Activated naive CD8-positive, alpha-beta T cell (primary cell): ENCODE data around the gene DUSP1.

ENCODE experiments used
- H3K27ac Mint-ChIP-seq: one replicate; pipeline ENCODE4 v1.8.0; 2021; ENCODE audit warnings: mixed read lengths
- H3K27me3 Mint-ChIP-seq: one replicate; pipeline ENCODE4 v1.8.0; 2021; ENCODE audit warnings: mixed read lengths
- H3K36me3 Mint-ChIP-seq: one replicate; pipeline ENCODE4 v1.8.0; 2021; ENCODE audit warnings: mixed read lengths
- H3K4me1 Mint-ChIP-seq: one replicate; pipeline ENCODE4 v1.8.0; 2021; ENCODE audit warnings: low read depth, mixed read lengths
- H3K4me3 Mint-ChIP-seq: one replicate; pipeline ENCODE4 v1.8.0; 2021; ENCODE audit warnings: mild to moderate bottlenecking, mixed read lengths
- H3K9me3 Mint-ChIP-seq: one replicate; pipeline ENCODE4 v1.8.0; 2021; ENCODE audit warnings: low read depth, mixed read lengths

The DUSP1 gene

GRCh38 chr5:172724242-172725183 lies 46.5 kb downstream of the DUSP1 start:
- H3K27ac Mint-ChIP-seq: no peak overlapping the region
- H3K4me3 Mint-ChIP-seq: no peak overlapping the region
- H3K36me3 Mint-ChIP-seq: no peaks in the 10 kb centered on the region
- H3K9me3 Mint-ChIP-seq: no peaks in the 10 kb centered on the region
- H3K27me3 Mint-ChIP-seq: no peaks in the 10 kb centered on the region
- no peaks in the 10 kb centered on the region for H3K4me1 Mint-ChIP-seq

GRCh38 chr5:172723508-172723907 lies 47.5 kb downstream of the DUSP1 start:
- H3K4me3 Mint-ChIP-seq: no peak overlapping the region
- H3K27ac Mint-ChIP-seq: no peak overlapping the region
- no peaks in the 10 kb centered on the region for H3K27me3 Mint-ChIP-seq
- no peaks in the 10 kb centered on the region for H3K36me3 Mint-ChIP-seq
- H3K9me3 Mint-ChIP-seq: no peaks in the 10 kb centered on the region
- no peaks in the 10 kb centered on the region for H3K4me1 Mint-ChIP-seq

GRCh38 chr5:172722327-172722815 lies 48.6 kb downstream of the DUSP1 start:
- H3K27me3 Mint-ChIP-seq: no peaks in the 10 kb centered on the region
- no peaks in the 10 kb centered on the region for H3K36me3 Mint-ChIP-seq
- no peak overlapping the region for H3K4me3 Mint-ChIP-seq
- no peak overlapping the region for H3K27ac Mint-ChIP-seq
- no peaks in the 10 kb centered on the region for H3K9me3 Mint-ChIP-seq
- no peaks in the 10 kb centered on the region for H3K4me1 Mint-ChIP-seq

- no peaks in the 10 kb centered on the region for H3K9me3 Mint-ChIP-seq
- H3K36me3 Mint-ChIP-seq: no peaks in the 10 kb centered on the region
- H3K4me1 Mint-ChIP-seq: peaks cover 4% of the 10 kb centered on the region
- H3K27me3 Mint-ChIP-seq: no peaks in the 10 kb centered on the region
- no peak overlapping the region for H3K4me3 Mint-ChIP-seq
- H3K27ac Mint-ChIP-seq: no peak overlapping the region
These were observed 49.3 kb downstream of the DUSP1 start for GRCh38 chr5:172721455-172722326.

- Mint-ChIP-seq H3K9me3 (no peaks in the 10 kb centered on the region), H3K27me3 (no peaks in the 10 kb centered on the region), H3K4me3 (no peak overlapping the region), H3K36me3 (no peaks in the 10 kb centered on the region), H3K4me1 (peaks cover 5% of the 10 kb centered on the region), H3K27ac (no peak overlapping the region)
These were observed 50.3 kb downstream of the DUSP1 start for GRCh38 chr5:172720655-172721054.

GRCh38 chr5:172719211-172719610 lies 51.8 kb downstream of the DUSP1 start:
- no peaks in the 10 kb centered on the region for H3K9me3 Mint-ChIP-seq
- no peak overlapping the region for H3K27ac Mint-ChIP-seq
- H3K4me1 Mint-ChIP-seq: peaks cover 5% of the 10 kb centered on the region
- H3K27me3 Mint-ChIP-seq: no peaks in the 10 kb centered on the region
- no peak overlapping the region for H3K4me3 Mint-ChIP-seq
- H3K36me3 Mint-ChIP-seq: no peaks in the 10 kb centered on the region

- H3K4me1 Mint-ChIP-seq: peaks cover 5% of the 10 kb centered on the region
- H3K4me3 Mint-ChIP-seq: no peak overlapping the region
- H3K36me3 Mint-ChIP-seq: no peaks in the 10 kb centered on the region
- no peaks in the 10 kb centered on the region for H3K27me3 Mint-ChIP-seq
- H3K9me3 Mint-ChIP-seq: no peaks in the 10 kb centered on the region
- H3K27ac Mint-ChIP-seq: no peak overlapping the region
These were observed 52.4 kb downstream of the DUSP1 start for GRCh38 chr5:172718527-172719114.
